MV-4-11 (cell line): ENCODE data around the gene MTMR6.

Experiments
- DNase-seq: peaks from one replicate; lab custom pipeline; 2025; lab: John Stamatoyannopoulos, UW

Gene MTMR6

DNA sequence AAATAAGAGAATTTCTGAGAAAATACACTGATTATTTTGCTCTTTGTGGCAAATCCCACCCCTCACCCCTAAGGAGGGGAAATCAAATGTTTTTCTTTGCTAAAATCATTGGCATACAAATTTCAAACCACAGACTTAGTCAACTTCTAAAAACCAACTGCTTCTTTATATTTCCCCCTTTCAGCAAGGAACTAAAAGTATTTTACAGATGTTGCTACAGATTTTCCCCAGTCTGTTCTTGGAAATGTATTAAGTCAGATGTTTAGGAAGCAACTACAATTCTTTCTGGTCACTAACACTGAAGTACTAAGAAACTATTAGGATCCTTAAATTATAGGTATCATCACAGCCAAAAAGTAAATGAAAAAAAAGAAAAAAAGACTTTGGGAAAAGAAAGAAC is 6.9 kb downstream of the MTMR6 start:
- DNase-seq: peak; percentile 52

DNA sequence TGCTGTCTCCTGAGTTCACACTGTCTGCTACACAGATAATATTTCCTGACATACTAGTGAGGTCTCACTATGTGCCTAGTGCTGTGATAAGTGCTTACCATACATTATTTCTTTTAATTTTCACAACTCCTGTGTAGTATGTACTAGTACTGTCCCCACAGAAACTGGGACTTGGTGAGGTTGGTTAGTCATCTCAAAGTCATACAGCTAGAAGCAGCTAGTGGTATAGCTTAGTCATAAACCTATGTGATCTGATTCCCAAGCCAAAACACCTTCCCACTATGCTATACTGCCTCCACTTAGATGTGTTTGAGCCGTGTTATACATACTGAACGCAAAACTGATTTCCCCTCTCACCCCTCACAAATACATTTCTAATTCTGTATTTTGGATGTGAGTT is 10.5 kb downstream of the MTMR6 start:
- no peak for DNase-seq

DNA sequence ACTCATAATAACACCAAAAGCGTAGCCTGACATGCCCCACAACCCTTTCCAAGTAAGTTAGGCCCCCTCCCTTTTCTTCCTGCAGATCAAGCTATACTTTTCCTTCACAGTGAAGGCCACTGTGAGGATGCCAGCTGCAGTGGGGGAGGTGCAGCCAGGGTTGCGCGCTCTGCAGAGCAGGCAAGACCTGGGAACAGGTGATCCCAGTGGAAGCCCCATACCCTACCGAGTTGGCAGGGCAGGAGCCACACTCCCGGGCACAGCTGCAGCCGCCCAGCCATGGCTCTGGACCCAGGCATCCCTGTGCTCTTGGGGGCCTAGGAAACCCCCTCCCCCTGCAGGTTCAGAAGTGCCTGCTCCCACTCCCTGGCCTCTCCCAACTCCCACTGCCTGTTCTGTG is 18.7 kb downstream of the MTMR6 start:
- no peak for DNase-seq

DNA sequence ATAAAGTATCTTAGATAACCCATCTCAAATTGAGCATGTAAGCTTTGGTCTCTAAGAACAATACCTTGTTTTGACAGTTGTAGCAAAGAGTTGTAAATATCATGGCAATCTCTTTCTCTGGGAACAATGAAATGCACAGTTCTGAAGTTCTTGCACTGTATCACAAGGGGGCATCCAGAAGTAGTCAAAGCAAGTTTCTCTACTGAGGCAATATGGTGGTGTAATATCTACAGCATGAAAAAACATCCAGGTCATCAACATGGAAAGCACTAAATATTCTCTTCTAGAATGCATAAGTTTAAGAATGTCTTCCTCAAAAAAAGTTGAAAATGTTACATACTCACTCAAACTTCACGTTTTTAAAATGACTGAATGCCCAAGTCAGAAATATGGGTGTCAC is 19.6 kb downstream of the MTMR6 start:
- DNase-seq: peak; percentile 21

DNA sequence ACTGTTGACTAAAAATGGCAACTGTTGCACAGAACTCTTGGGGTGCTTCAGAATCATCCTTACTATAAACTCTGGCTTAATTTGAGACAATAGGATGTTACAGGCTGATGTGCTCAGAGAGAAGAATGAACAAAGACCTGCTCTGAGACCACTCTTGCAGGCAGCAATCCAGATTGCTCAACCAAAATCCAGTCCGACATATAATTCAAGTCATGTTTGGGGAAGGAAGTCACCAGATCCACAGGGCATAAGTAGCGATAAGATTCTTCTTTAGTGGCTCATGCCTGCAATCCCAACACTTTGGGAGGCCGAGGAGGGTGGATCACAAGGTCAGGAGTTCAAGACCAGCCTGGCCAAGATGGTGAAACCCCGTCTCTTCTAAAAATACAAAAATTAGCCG is 20.6 kb downstream of the MTMR6 start:
- DNase-seq: peak; percentile 19

DNA sequence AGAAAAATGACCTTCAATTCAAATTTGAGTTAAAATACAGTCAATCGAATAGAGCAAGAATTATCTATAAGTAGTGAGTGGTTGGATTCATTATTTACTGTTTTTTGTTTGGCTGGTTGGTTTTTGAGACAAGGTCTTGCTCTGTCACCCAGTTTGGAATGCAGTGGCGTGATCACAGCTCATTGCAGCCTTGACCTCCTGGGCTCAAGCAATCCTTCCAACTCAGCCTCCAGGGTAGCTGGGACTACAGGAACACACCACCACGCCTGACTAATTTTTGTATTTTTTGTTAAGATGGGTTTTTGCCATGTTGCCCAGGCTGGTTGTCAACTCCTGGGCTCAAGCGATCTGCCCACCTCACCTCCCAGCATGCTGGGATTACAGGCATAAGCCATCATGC is 25.0 kb downstream of the MTMR6 start:
- DNase-seq: no peak

DNA sequence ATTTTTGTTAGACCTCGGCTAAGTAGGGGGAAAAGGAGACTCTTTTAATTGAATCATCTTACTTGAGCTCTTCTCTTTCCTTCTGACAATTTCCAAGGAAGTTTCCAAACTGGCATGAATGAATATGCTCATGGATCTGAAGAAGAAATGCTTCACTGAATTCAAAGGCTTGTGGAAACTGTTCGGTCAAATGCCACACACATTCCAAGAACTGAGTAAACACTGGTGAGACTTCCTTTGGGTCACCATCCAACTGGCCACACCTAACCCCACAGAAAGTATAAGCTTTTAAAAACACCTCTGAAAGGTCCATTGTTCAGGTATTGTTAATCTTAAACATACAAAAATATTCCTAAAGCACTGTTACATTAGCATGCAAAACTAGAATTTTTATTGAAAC is 33.6 kb downstream of the MTMR6 start:
- no peak for DNase-seq

DNA sequence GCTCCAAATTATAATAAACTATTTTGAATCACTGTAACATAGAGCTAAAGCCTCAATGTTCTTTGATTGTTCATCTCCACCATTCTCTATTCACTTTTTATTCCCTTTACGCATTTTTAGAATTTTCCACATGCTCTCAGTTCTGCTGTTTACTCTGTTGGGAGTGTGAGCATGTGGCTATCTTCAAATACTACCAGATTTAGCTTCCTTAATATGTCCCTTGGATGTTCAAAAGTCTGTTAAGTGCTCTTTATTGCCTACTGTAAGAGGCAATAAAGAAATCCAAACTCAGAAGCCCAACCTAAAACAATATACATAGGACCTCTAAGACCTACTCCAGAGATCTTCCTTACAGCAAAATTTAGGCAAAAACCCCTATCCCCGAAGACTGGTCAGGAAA is 34.5 kb downstream of the MTMR6 start:
- no peak for DNase-seq

DNA sequence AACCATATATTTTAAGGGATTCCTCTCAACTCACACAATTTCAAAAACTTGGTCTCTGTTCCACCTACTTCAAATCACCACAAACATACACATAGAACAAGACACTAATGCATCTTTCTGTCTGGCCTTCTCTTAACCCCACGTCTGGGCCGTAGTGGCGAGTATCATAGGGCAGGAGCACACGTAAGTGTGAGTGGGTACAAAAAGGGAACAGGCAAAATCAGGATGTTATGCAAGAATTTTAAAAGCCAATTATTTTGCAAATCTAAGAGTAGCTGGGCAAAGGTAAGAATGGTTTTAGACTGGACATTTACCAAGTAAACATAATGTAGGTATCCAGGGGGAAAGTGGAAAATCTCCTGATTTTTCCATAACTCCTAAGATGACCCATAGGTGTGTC is 35.1 kb downstream of the MTMR6 start:
- DNase-seq: peak; percentile 31

DNA sequence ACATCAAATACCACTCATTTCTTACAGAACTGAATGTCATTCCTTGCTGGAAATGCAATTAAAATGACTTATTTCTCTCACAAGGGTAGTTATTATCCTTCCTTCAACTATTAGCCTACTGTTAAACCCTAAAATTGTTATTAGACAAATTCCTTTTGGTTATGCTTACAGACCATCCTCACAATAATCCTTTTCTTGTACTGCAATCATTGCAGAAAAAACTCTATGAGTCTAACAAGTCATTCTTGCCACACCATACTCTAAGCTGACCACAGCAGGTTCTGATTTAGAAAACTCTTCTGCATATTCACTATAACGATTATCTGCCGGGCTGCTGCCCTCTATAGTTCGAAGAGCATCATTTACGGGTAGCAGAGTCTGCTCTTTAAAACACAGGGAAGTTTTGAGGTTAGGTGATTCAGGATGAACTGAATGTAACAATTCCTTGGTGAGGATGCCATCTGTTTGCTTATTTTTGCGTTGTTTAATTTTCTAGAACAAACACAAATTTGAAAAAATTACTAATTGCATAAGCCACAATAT is 38.2 kb downstream of the MTMR6 start:
- DNase-seq: peak; percentile 83

DNA sequence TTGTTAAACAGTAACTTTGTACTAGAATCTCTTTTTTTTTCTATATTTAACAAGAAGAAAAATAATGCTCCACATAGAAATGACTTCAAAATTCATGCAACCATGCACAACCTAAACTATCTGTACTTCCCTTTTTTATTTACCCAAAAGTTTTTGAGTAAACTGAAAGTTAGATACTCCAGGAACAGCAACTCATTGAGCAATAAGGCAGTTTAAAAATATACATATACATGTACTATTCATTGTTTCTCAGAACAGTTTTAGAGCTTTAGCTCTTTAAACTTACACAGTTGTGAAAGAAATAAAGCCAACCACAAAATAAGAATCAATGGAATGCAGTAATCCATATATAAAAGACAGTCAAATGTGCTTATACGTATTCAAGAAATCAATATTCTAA is 39.2 kb downstream of the MTMR6 start:
- peak; percentile 90 for DNase-seq

DNA sequence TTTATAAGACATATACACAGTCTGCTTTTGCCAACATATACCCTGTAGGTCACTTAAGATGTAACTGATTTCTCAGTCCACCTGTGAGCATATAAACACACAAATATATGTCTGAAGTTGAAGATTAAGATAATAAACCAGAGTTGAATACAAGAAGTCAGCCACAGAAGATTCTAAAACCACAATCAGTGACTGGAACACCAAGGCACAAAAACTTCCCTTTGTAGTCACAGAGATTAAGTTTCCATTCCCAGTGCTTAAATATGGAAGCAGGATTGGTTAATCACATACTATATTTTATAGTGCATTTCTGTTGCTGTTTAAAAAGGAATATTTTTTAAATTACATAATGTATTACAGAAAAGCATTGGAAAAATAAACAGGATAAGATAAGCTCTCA is 39.9 kb downstream of the MTMR6 start:
- peak; percentile 15 for DNase-seq

DNA sequence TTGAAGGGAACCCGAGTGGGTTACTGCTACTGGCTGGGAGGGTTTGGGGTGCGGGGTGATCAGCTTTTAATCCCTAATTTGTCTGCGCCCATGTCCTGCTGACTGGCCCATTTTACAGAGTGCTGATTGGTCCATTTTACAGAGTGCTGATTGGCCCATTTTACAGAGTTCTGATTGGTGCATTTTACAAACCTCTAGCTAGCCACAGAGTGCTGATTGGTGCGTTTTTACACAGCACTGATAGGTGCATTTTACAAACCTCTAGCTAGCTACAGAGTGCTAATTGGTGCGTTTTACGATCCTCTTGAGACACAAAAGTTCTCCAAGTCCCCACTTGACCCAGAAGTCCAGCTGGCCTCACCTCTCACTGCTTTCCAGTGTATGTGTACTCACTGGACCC is 43.2 kb downstream of the MTMR6 start:
- DNase-seq: no peak

DNA sequence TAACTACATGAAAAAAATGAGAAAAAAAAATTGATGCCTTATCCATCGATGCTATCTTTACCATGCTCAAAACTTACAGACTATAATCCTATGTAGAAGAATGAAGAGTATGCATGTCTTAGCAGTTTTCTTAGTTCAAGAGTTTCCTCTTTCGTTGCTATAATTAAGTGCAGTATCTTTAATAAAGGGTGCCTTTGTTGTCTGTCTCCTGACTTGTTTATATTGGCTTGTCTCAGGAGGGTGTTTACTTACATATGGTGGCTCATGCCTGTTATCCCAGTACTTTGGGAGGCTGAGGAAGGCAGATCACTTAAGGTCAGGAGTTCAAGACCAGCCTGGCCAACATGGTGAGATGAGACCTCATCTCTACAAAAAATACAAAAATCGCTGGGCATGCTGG is 44.3 kb downstream of the MTMR6 start:
- DNase-seq: no peak

DNA sequence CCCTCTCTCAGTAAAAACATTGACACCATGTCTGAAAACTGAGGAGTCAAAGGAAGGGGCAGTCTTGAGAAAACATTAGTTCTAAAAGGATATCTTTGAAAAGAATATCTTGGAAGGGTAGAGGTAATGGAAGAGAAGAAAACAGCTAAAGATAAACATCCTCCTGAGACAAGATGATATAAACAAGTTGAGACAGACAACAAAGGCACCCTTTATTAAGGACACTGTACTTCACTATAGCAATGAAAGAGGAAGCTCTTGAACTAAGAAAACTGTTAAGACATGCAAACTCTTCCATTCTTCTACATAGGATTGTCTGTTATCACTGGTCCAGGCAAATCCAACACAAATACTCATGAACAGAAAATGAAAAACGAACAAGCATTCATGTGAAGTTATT is 46.3 kb downstream of the MTMR6 start:
- DNase-seq: no peak

DNA sequence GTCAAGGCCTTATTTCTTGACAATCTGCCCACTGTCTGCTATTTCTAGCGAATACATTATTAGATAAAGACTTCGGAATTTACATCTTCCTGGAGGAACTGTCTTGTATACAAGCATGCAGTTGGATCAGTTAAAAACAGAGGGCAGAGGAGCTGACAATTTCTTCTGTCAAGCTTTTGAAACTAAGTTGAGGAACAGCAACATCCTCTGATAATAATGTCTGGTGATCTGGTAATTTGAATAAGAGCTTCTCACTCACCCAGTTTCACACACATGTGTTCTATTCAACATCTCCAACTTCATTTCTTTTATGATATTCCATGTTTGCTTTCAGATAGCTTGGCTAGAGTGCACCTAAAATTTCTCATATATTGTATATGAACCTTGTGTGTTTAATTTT is 50.2 kb downstream of the MTMR6 start:
- DNase-seq: no peak

DNA sequence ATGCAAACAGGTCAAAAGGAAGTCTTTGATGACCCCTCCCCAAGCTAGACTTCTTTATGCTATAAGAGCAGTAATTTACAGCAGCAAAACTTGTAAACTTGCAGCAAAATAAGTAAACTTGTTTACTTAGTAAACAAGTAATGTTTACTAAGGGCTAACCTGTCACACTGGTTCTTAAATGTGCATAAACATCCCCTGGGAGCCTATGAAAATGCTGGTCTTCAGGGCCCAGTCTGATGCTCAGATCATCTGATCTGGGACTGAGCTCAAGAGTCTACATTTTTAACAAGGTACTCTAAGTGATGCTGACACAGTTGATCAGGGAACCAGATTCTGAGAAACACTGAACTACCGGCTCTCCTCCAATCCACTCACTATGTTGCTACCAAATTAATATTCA is 53.4 kb downstream of the MTMR6 start:
- no peak for DNase-seq

DNA sequence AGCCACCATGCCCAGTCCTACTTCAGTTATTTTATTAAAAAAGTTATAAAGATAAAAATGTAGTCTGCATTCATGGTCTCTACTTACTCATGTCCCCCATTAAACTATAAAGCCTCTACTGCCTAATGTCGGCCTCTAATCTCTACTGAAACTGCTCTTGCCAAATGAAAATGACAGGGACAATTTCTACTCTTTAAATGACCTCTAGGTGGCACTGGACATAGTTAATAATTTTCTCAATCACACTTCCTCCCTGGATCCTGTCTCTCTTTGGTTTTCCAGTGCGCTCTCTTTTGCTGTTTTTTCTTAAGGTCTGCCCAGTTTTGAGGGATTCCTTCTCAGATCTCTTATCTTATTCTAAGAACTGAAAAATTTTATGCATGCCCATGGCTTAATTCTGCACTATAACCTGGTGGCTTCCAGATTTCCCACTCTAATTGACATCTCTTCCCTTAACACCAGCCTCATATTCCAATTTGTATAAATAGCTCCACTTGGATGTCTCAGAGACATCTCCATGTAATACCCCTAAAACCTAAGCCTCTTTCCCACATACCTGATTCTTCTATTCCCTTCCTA is 54.3 kb downstream of the MTMR6 start:
- peak; percentile 40 for DNase-seq

DNA sequence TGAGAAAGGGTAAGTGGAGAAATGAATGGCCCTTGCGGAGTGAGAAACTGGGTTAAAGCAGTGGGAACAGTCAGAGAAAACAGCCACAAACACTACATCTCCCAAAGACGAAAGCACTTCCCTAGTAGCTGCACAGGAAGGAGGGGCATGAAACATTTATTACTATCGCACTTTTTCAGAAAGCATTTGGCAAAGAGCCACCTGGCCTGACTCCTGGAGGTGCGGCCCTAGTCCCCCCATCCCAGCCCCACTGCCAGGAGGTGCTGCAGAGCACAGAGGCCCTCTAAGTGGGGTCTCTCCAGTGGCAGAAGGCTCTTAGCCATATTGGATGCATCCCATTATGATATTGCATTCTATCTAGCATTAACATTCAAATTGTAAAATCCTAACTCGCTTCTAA is 55.8 kb downstream of the MTMR6 start:
- DNase-seq: no peak

DNA sequence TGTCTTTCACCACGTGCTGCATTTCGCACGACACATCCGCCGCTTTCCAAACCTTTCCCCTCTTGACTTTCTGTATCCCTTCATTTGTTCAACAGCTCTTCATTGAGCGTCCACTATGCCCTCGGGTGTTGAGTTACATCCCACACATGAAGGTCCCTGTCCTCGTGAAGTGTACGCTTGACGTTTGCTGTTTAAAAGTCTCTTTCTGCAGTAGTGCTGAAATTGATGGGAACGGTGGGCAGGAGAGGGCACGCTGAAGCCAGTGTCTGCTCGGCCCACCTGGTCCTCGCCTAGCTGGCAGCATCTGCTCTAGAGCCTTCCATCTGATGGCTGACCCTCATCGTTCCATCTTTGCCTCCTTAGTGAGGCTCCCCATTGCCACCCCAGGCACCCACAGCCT is 59.6 kb downstream of the MTMR6 start:
- no peak for DNase-seq

DNA sequence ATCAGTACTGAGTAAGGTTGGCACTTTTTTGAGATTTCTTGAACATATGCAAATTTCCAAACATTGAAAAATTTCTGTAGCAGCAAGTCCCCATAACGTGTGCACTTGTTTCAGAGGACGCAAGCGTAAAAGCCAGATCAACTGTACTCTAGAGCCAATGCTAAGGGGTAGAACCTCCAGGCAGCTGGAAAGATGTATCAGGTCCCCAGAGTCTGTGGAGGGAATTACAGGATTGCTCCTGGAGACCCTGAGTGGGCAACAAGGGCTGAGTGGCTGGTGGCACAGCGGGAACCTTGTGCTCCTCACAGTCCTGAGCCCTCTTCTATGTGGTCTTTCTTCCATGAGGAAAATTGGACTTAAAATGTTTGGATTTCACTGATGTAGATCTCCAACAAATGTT is 61.3 kb downstream of the MTMR6 start:
- no peak for DNase-seq

DNA sequence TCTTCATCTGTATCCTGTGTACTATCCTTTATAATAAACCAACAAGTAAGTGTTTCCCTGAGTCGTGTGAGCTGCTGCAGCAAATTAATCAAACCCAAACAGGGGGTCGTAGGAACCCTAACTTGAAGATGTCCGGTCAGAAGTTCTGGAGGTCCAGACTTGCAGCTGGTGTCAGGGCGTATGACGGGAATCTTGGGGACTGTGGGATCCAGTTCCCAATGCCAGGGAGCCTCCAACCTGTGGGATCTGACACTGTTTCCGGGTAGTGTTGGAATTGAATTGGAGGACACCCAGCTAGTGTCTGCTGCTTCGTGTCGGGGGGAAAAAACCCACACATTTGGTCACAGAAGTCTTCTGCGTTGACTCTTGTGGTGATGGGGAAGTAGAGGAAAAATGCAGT is 63.1 kb downstream of the MTMR6 start:
- no peak for DNase-seq

DNA sequence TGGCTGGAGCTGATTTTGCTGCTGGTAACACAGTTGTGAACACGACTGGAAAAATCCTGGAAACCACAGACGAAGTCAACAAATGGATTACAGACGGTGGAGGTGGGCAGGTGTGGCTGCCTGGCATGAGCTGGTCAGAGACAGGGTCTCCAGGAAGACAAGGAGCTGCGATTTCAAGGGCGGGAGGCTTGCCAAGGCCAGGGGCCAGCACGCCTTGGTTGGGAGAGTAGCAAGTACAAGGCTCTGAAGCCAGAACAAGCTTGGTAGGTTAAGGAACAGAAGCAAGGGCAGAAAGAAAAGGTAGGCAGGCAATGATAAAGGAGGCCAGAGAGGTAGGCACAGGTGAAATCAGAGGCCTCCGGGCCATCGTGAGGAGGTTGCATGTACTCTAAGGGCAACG is 64.5 kb downstream of the MTMR6 start:
- no peak for DNase-seq

DNA sequence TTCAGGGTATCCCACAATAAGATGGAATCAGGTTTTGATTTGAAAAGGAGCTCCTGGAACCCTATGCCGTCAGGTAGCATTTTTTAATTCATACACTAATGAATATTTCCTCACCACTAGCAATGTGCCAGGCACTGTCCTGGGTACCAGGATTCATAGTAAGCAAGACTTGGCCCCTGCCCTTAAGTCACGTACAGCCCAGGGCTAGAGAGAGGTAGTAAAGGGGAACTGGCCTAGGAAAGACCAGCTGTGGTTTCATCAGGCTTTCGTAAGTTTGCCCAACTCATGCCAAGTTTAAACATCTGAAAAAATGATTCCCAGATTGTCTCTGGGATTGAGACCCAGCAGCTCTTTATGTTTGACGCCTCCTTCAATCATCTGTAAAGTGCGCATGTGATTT is 69.3 kb downstream of the MTMR6 start:
- DNase-seq: peak; percentile 54
